HUES48 (cell line): ENCODE results near the gene KCNIP4.
"Not testable (repeated sequence)": the region's sequence is repeated elsewhere in the genome, so short reads cannot be mapped to it uniquely, and the experiment has no call there.

ENCODE experiments used
- H3K27ac ChIP-seq: one replicate; pipeline ENCODE4 v1.7.0; 2013; ENCODE audit warnings: low read depth, low read length, inconsistent platforms
- H3K27me3 ChIP-seq: 2 replicates; pipeline ENCODE4 v1.6.1; 2013; ENCODE audit warnings: mild to moderate bottlenecking, low read length; ENCODE audit not compliant: control insufficient read depth, insufficient read depth
- H3K36me3 ChIP-seq: 2 replicates; pipeline ENCODE4 v1.6.1; 2013; ENCODE audit warnings: low read length; ENCODE audit not compliant: control insufficient read depth, insufficient read depth
- H3K4me1 ChIP-seq: 2 replicates; pipeline ENCODE4 v1.6.1; 2013; ENCODE audit warnings: mild to moderate bottlenecking, low read length; ENCODE audit not compliant: control insufficient read depth, insufficient read depth
- H3K4me3 ChIP-seq: 2 replicates; pipeline ENCODE4 v1.5.1; 2013; ENCODE audit warnings: mild to moderate bottlenecking, low read depth, low read length
- H3K9ac ChIP-seq: 2 replicates; pipeline ENCODE4 v1.6.1; 2013; ENCODE audit warnings: mild to moderate bottlenecking, low read depth, low read length, moderate library complexity
- H3K9me3 ChIP-seq: 2 replicates; pipeline ENCODE4 v1.6.1; 2013; ENCODE audit warnings: low read length; ENCODE audit not compliant: control insufficient read depth, insufficient read depth

KCNIP4 gene

DNA sequence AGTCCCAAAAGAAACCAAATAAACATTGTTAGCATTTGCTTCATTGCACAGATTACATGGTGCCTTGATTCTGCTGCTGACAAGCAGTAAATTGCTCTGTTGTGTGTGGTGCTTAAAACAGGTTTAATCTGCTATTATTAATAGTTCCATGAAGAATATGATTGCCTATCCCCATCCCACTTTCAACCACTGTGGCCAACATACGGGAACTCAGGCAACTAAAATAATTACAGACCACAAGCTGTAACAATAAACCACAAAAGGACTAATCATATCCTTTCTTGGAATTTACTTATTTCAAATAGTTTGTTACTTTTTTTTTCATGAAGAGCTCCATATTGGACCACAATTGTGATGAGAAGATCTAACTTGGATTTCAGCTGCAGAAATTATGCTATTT is 1116.8 kb downstream of the KCNIP4 start:
- no peak overlapping the region for H3K4me3 ChIP-seq
- H3K9ac ChIP-seq, result no peak overlapping the region
- no peak overlapping the region for H3K27ac ChIP-seq
- H3K27me3 ChIP-seq, result no peaks in the 10 kb centered on the region
- no peaks in the 10 kb centered on the region for H3K9me3 ChIP-seq
- H3K36me3 ChIP-seq, result no peaks in the 10 kb centered on the region
- H3K4me1 ChIP-seq, result no peaks in the 10 kb centered on the region

DNA sequence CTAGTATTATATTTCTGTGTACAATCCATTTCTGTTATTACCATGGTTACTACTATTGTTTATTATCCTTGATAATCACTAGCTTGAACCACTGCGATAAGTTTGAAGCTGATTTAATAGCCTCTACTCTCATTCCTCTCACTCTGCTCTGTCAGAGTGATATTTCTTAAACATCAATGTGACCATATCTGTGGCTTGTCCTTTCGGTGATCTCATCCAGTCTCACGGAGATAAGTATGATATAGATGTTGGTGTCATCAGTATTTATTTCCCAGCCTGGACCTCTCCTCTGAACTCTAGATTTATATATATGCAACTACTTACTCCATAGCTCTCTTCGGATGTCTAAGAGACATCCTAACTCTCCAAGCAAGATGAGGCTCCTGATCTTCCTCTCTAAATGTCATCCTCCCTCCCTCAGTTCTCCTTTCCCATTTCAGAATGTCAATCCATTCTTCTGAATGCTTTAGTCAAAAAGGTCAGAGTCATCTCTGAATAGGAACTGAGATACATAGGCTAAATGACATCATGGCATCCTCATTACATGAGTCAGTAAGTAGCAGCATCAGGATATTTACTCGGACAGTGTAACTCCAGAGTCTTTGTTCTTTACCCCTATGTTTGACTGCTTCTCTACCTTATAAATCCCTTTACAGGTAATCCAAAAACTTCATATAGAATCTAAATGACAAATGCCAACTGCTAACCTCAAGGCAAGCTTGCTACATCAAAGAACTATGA is 1118.8 kb downstream of the KCNIP4 start:
- Histone ChIP-seq H3K27ac (no peak overlapping the region), H3K36me3 (no peaks in the 10 kb centered on the region), H3K4me1 (no peaks in the 10 kb centered on the region), H3K4me3 (no peak overlapping the region), H3K9ac (no peak overlapping the region), H3K27me3 (no peaks in the 10 kb centered on the region), H3K9me3 (no peaks in the 10 kb centered on the region)

DNA sequence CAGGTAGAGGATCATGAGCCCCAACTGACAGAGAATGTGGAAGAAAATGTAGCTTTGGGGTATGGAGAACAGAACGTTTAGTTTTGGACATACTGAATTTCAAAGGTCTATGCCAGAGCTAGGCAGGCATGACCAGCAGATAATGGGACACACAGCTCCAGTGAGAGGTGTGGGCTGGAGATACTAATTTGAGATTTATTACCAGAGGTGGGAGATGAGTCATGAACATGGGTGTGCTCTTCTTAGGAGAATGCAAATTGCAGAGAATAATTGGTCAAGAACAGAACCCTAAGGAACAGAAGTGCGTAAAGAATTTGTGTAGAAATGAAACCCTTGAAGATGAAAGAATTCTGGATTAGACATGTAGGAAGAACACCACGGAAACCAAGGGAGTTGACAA is 1123.1 kb downstream of the KCNIP4 start:
- Histone ChIP-seq H3K27me3 (no peaks in the 10 kb centered on the region), H3K27ac (no peak overlapping the region), H3K9ac (no peak overlapping the region), H3K4me3 (no peak overlapping the region), H3K36me3 (no peaks in the 10 kb centered on the region), H3K4me1 (no peaks in the 10 kb centered on the region), H3K9me3 (no peaks in the 10 kb centered on the region)

DNA sequence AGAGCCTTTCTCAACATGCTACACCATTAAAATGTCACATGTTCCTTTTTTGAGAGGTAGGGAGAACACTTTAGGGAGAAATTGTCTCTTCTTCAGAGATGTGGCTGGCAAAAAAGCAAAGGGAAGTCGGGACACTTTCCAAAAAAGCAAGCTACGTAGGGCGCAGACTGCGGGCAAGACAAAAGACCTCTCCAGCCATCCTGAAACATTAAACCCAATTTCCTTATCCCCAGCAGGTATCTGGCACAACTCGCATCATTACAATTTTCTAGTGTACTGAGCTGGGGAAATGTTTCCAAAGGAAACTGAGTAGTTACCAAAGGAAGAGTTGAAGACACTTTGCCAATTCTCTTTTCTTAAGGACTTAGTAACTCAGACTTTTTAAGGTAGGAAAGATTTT is 1132.3 kb downstream of the KCNIP4 start:
- H3K9ac ChIP-seq, result no peak overlapping the region
- H3K4me1 ChIP-seq, result no peaks in the 10 kb centered on the region
- no peaks in the 10 kb centered on the region for H3K9me3 ChIP-seq
- no peak overlapping the region for H3K4me3 ChIP-seq
- no peaks in the 10 kb centered on the region for H3K36me3 ChIP-seq
- H3K27ac ChIP-seq, result no peak overlapping the region
- no peaks in the 10 kb centered on the region for H3K27me3 ChIP-seq

DNA sequence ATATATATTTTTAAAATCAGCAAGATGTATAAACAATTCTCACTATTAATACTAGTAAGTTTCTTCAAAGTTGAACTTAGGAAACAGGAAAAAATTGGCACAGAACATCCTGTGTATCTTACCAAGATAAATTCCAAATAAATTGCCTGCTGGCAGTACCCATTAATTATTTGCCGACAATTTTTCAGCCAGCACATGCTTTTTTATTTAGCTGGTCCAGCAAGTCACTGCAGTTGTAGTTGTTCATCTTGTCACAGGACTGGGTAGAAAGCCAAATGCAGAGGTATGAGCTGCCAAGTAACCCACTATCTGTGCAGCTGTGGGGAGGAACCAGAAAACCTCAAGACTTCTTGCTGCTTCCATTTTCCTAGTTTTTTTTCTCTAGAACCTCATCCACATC is 1134.9 kb downstream of the KCNIP4 start:
- Histone ChIP-seq H3K9ac (no peak overlapping the region), H3K27ac (no peak overlapping the region), H3K4me3 (no peak overlapping the region), H3K36me3 (no peaks in the 10 kb centered on the region), H3K4me1 (peaks cover 11% of the 10 kb centered on the region), H3K27me3 (no peaks in the 10 kb centered on the region), H3K9me3 (no peaks in the 10 kb centered on the region)

DNA sequence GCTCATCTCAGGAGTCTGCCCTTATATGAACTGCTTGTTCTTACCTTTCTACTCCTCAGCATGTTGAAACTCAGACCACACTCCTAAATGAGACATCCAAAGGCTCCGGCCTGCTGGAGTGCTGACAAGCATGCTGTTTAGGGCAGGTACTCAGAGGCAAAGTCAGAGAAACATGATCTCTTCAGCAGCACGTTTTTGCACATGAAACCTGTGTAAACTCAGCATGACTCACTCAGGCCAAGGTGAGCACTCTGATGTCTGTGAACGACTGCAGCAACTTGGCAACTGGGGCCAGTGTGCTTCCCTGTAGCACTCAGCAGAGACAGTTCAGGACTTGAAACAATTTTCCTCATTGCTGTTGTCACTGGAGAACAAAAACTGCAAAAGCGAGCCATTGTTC is 1138.8 kb downstream of the KCNIP4 start:
- H3K36me3 ChIP-seq, result no peaks in the 10 kb centered on the region
- H3K27me3 ChIP-seq, result no peaks in the 10 kb centered on the region
- H3K27ac ChIP-seq, result no peak overlapping the region
- H3K9me3 ChIP-seq, result no peaks in the 10 kb centered on the region
- peaks cover 11% of the 10 kb centered on the region for H3K4me1 ChIP-seq
- no peak overlapping the region for H3K9ac ChIP-seq
- no peak overlapping the region for H3K4me3 ChIP-seq

DNA sequence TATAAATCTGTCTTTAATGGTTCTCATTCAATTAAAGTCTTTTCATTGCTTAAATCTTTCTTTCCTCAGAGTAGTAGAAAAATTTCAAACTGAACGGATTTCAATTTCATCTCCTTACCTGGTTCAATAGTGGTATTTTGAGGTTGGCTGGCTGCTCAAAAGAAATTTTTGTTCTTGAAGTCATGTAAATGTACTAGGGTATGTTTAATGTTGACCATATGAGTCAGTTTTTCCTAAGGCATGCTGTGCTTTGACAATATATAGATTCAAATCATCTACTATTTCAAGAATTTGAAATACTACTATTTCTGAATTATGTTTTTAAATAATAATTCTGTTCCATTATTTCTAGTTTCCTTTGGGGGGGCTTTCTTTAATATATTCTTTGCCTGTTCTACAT is 1142.9 kb downstream of the KCNIP4 start:
- Histone ChIP-seq H3K4me3 (no peak overlapping the region), H3K4me1 (peaks cover 11% of the 10 kb centered on the region), H3K27ac (no peak overlapping the region), H3K36me3 (no peaks in the 10 kb centered on the region), H3K9ac (no peak overlapping the region), H3K9me3 (no peaks in the 10 kb centered on the region), H3K27me3 (no peaks in the 10 kb centered on the region)

DNA sequence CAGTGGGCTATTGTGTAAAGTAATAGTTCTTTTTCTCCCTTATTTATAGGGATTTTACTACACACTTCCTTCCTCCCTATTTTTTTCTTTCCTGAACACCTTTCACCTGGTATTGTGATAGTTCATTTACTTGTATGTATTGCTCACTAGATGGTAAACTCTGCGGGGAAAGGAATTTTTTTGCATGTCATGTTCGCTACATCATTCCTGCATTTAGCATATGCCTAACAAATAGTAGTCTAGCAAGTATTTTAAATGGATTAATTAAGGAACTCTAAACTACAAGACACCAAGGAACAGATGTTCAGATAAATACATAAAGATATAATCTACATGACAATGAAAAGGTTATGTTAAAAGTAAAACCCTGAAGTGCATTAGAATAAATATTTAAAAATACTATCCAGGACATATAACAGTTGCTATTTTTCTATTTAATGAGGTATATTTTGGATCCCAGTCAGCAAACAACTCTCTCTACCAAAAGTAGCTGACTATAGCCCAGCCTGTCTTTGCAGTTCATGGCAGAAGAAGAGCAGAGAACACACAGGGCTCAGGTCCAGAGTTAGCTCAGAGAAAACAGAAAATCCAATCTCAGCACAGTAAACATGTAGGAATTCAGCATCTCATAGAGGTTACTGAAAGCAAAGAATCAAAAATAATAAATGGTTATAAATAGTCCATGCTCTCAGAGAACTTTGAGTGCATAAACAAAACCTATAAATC is 1160.5 kb downstream of the KCNIP4 start:
- Histone ChIP-seq H3K27ac (no peak overlapping the region), H3K4me1 (no peaks in the 10 kb centered on the region), H3K9ac (no peak overlapping the region), H3K4me3 (no peak overlapping the region), H3K36me3 (no peaks in the 10 kb centered on the region), H3K27me3 (no peaks in the 10 kb centered on the region), H3K9me3 (no peaks in the 10 kb centered on the region)

DNA sequence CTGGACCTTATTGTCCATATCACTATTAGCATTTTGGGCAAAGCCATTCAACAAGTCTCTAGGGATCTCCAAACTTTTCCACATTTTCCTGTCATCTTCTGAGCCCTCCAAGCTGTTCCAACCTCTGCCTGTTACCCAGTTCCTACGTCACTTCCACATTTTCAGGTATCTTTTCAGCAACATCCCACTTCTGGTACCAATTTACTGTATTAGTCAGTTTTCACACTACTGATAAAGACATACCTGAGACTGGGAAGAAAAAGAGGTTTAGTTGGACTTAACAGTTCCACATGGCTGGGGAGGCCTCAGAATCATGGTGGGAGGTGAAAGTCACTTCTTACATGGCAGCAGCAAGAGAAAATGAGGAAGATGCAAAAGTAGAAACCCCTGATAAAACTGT is 1165.4 kb downstream of the KCNIP4 start:
- H3K36me3 ChIP-seq, H3K4me3 ChIP-seq, H3K27me3 ChIP-seq, H3K4me1 ChIP-seq, H3K9ac ChIP-seq, H3K27ac ChIP-seq: not testable (repeated sequence)
- H3K9me3 ChIP-seq, result peaks cover 10% of the 10 kb centered on the region

DNA sequence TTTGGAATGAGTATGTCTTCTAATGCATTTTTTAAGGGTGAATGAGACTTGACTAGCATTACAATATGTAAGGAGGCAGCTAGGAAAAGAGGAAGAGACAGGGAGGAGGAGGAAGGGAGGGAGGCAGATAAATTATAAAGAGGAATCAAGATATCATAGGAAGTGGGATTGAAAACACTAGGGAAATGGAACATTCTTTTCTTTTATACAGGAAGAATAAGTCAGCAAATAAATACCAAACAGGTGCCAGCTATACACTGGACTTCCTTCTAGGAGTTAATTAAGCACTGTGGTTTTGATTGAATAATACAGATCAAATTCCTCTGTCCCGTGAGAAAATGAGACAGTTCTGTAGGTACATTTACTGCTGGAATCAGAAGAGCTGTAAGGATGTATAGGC is 1169.7 kb downstream of the KCNIP4 start:
- H3K27me3 ChIP-seq, result no peaks in the 10 kb centered on the region
- no peaks in the 10 kb centered on the region for H3K36me3 ChIP-seq
- peaks cover 10% of the 10 kb centered on the region for H3K9me3 ChIP-seq
- H3K4me1 ChIP-seq, result no peaks in the 10 kb centered on the region
- H3K27ac ChIP-seq, result no peak overlapping the region
- no peak overlapping the region for H3K9ac ChIP-seq
- H3K4me3 ChIP-seq, result no peak overlapping the region

DNA sequence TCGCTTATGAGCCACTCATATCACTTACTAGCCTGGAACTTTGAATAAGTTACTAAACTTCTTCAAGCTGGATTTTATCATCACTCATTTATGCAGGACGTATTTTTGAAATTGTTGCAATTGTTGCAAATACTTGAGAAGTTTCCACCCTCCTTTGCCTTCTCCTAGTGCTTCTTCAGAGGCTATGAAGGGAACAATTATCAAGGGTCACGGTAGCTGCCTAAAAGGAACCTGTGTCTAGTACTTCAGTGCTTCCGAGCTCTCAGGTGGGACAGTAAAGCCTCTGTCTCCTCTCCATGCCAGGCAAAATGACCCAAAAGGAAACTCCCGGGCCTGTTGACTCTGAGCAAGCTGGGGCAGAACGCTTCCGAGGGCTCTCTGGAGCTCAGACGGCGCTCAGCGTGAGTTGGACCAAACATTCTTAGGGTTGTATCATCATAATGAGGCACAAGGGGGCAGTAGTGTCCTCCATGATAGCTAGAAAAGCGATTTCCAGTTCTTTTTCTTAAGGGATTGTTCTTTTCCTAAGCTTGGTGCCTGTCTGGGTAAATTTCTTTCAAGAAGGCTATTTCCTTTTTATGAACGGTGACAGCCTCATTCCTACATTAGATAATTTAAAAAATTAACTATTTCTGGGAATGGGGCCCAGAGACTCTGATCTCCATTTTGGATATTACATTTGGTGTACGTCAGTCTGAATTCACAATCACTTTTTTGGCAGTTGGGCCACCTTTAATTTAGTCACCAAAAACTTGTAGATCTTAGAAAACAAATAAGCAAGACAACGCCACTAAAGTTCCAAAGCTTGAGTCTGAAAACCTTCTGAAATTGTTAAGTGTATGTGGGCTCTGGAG is 1175.2 kb downstream of the KCNIP4 start:
- no peak overlapping the region for H3K4me3 ChIP-seq
- H3K9me3 ChIP-seq, result no peaks in the 10 kb centered on the region
- H3K36me3 ChIP-seq, result no peaks in the 10 kb centered on the region
- H3K27me3 ChIP-seq, result no peaks in the 10 kb centered on the region
- no peak overlapping the region for H3K27ac ChIP-seq
- H3K9ac ChIP-seq, result no peak overlapping the region
- H3K4me1 ChIP-seq, result no peaks in the 10 kb centered on the region
